BJ (cell line): ENCODE data around the gene E2F8. TPM values are rescaled to one million over a fixed set of nuclear protein-coding genes. Genes with fewer than 3 reads are reported as not detected.

Experiments
- CTCF ChIA-PET: fragments of 350-600 bp; formaldehyde crosslinking; extraction: SDS; loops from one replicate; lab custom pipeline; 2021; ENCODE audit warnings: antibody characterized with exemption, inconsistent platforms; lab: Yijun Ruan, JAX
- POLR2A ChIA-PET: fragments of 300-600 bp; sonication (Branson Sonifier 250); formaldehyde crosslinking; extraction: SDS; loops from one replicate; lab custom pipeline; 2021; ENCODE audit warnings: antibody characterized with exemption; lab: Charles Lee
- DNase-seq: peaks from one replicate; pipeline ENCODE4 v3.0.0-alpha.2; 2011; ENCODE audit warnings: low read depth
- H3K27me3 ChIP-seq: 2 replicates; pipeline ENCODE4 v1.6.0; 2011; ENCODE audit warnings: low read length; ENCODE audit not compliant: control insufficient read depth, insufficient read depth
- H3K36me3 ChIP-seq: 2 replicates; pipeline ENCODE4 v1.5.1; 2011; ENCODE audit warnings: low read length; ENCODE audit not compliant: control insufficient read depth, insufficient read depth
- H3K4me3 ChIP-seq: 2 replicates; pipeline ENCODE4 v1.5.1; 2011; ENCODE audit warnings: low read depth, mild to moderate bottlenecking, control low read depth, low read length
- polyA plus RNA-seq: library from polyadenylated mRNA; depleted of rRNA; stranded (reverse); fragments of >200 nt; gene quantifications from 2 replicates; pipeline ENCODE4 v1.2.3, GENCODE V29; 2011
- TF ChIP-seq, protein P1 (sequence below): IDR thresholded peaks from 2 replicates; pipeline ENCODE4 v1.5.1; 2011; ENCODE audit warnings: low read depth, mild to moderate bottlenecking, control low read depth, inconsistent platforms, low read length, moderate library complexity; ENCODE audit not compliant: insufficient read depth

Gene E2F8
- polyA plus RNA-seq, 1 experiment, result 2.0 TPM

DNA sequence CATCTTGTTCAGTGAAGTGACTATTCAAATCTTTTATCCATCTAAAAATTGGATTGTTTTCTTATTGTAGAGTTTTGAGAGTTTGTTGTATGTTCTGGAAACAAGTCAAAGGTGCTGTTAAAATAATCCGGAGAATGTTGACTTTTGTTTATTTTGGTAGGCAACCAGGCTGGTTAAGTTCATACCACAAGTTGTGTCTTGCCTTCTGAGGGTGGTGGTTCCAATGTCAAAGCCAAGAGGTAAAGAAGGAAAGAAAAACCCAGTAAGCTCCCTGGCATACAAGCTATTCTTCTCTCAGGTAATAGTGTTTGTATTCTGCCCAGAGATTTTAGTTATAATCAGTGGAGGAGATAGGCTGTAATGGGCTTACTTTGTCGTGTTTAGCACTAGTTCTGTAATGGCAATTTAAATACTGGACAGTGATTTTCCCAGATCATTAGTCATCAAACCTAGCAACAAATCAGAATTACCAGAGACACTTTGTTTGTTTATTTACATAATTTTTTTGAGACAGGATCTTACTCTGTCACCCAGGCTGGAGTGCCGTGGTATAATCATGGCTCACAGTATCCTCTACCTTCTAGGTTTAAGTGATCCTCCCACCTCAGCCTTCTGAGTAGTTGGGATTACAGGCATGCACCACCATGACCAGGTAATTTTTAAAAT, 23.9 kb downstream of the E2F8 start:
- POLR2A ChIA-PET, result no interaction called here
- CTCF ChIA-PET, result no interaction called here
- Histone ChIP-seq H3K36me3 (no peaks in the 10 kb centered on the region), H3K27me3 (peaks cover 5% of the 10 kb centered on the region), H3K4me3 (no peak overlapping the region)
- no peak for DNase-seq
- TF ChIP-seq, protein P1, sequence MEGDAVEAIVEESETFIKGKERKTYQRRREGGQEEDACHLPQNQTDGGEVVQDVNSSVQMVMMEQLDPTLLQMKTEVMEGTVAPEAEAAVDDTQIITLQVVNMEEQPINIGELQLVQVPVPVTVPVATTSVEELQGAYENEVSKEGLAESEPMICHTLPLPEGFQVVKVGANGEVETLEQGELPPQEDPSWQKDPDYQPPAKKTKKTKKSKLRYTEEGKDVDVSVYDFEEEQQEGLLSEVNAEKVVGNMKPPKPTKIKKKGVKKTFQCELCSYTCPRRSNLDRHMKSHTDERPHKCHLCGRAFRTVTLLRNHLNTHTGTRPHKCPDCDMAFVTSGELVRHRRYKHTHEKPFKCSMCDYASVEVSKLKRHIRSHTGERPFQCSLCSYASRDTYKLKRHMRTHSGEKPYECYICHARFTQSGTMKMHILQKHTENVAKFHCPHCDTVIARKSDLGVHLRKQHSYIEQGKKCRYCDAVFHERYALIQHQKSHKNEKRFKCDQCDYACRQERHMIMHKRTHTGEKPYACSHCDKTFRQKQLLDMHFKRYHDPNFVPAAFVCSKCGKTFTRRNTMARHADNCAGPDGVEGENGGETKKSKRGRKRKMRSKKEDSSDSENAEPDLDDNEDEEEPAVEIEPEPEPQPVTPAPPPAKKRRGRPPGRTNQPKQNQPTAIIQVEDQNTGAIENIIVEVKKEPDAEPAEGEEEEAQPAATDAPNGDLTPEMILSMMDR, result no peak

DNA sequence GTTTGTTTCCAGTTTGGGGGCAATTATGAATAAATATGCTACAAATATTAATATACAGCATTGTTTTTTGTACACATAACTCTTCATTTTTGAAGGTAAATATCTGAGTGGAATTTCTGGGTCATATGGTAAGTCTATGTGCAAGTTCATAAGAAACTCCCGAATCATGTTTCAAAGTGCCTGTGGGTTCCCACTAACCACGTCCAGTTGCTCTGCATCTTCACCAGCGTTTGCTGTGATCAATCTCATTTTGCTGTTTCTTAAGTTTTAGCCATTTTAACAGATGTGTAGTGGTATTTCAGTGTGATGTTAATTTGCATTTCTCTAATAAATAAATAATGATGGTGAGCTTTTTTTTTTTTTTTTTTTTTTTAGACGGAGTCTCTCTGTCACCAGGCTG, 24.7 kb downstream of the E2F8 start:
- DNase-seq, result no peak
- H3K27me3 ChIP-seq, result peaks cover 5% of the 10 kb centered on the region
- ChIA-PET POLR2A (no interaction called here), CTCF (interaction anchor here (0.8 to 0.9 kb wide), 2 partner anchors 139 to 145 kb away, joined by 3 read pairs; no protein-coding TSS in a partner anchor)
- no peaks in the 10 kb centered on the region for H3K36me3 ChIP-seq
- H3K4me3 ChIP-seq, result no peak overlapping the region
- TF ChIP-seq, protein P1, result no peak

DNA sequence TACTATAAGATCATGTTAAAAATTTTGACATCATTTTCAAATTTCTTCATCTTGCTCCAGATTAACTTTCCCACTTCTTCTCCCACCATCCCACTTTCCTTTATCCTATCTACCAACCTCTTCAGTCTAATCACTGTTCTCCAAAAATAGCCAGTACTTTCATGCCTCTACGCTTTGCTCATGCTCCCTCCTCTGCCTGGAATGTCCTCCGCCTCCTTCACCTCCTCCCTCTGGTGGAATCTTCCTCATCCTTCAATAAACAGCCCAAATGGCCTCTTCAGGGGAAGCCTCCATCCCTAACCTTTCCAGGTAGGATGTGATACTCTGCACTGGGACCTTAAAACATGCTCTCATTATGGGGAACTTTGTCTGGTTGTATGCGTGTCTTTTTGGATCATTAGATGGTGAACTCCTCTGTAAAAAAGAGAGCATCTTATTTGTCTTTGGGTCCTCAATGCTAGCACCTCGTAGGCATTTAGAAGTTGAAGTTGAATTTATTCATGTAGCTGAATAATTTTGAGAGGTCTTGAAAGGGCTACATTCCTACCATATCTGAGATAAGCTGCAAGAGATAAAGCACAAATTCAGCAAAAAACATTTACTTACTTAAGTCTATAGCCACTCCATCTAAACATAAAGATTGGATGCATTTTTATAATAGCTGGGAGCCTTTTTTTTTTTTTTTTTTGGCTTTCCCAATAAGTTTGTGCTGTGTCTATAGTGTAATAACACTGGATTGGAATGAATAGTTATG, 31.0 kb downstream of the E2F8 start:
- CTCF ChIA-PET, result no interaction called here

DNA sequence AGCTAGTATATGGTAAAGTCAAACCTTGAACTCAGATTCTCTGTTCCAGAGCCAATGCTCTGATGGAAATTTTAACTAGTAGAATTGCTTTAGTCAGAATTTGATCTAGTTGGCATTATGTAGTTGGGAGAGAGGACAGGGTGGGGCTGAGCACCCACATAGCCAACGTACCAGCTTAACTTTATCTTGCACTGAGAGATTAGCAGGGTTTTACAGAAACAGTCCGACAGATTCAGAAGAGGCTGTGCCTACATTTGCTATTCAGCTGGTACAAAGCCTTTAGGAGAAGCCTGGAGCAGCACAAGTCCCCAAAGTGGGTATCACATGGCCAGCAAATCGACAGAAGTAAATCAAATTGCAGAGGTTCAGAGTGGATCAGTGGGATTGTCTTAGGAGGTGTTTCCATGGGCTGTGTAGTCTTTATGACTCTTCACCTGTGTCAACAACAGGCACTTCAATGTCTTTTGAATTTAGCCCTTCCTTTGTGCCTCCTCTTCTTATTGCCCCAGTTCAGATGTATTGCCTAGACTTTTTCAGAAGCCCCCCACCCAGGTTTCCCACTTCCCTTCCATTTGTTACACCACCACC, 31.7 kb downstream of the E2F8 start:
- Histone ChIP-seq H3K36me3 (no peaks in the 10 kb centered on the region), H3K27me3 (peaks cover 6% of the 10 kb centered on the region), H3K4me3 (no peak overlapping the region)
- no peak for DNase-seq
- TF ChIP-seq, protein P1, result no peak
- CTCF ChIA-PET, result interaction anchor here (0.7 kb wide), 1 partner anchor 18 kb away, joined by 3 read pairs; no protein-coding TSS in a partner anchor
- POLR2A ChIA-PET, result no interaction called here

More for the DNA sequence above, 31.0 kb downstream of the E2F8 start:
- no peak overlapping the region for H3K4me3 ChIP-seq
- TF ChIP-seq, protein P1, result no peak
- POLR2A ChIA-PET, result no interaction called here
- H3K36me3 ChIP-seq, result no peaks in the 10 kb centered on the region
- no peak for DNase-seq
- peaks cover 10% of the 10 kb centered on the region for H3K27me3 ChIP-seq

DNA sequence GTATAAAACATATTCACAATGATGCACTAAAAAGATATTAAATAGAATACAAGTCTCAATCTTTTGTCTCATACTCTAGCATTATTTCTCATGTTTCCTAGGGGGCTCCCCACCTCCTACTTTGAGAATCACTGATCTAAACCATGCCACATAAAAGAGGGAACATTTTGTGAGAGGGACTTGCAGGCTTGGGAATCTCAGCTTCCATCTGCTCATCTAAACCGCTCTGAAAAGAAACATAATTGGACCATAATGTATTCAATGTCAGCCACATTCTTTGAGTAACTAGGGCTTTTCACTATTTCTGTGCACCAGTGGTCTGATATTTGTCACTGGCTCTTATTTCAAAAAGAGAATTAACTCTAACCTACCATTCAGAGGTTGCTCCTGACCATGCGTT, 32.6 kb downstream of the E2F8 start:
- CTCF ChIA-PET, result interaction anchor here (0.7 kb wide), 1 partner anchor 19 kb away, joined by 3 read pairs; no protein-coding TSS in a partner anchor
- no peak overlapping the region for H3K4me3 ChIP-seq
- H3K36me3 ChIP-seq, result no peaks in the 10 kb centered on the region
- H3K27me3 ChIP-seq, result peaks cover 4% of the 10 kb centered on the region
- TF ChIP-seq, protein P1, result no peak
- no peak for DNase-seq
- POLR2A ChIA-PET, result no interaction called here
